ENCODE measurements around the gene ABHD1. TPM values are rescaled to one million over a fixed set of nuclear protein-coding genes. Genes with fewer than 3 reads are reported as not detected.
"Not testable (repeated sequence)": the region's sequence is repeated elsewhere in the genome, so short reads cannot be mapped to it uniquely, and the experiment has no call there.

ABHD1 gene
- total RNA-seq, 1 experiment from 2014 or later: 0.46 TPM

DNA sequence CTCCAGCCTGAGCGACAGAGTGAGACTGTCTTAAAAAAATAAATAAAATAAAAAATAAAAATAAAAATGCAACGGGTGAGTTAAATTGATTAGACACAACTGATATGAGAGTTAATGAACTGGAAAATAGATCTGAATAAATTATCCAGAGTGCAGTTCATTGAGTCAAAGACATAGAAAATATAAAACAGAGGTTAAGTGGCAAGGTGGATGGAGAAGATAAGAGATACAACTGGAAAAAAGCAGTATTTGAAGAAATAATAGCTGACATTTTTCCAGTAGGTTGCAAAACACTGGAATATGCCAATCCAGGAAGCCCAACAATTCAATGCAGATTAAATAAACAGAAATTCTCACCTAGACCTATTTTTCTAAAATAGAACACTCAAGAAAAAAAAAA is 15.4 kb upstream of the ABHD1 start:
- ChIA-PET POLR2A (interaction anchor here (0.6 to 0.7 kb wide), 3 partner anchors 30 to 201 kb away, joined by 3 read pairs; no protein-coding TSS in a partner anchor), CTCF (interaction anchor here (0.7 kb wide), 1 partner anchor 61 kb away, joined by 3 read pairs; no protein-coding TSS in a partner anchor)
- no peak for DNase-seq (ENCODE audit: low read depth, low spot score)
- Histone ChIP-seq H3K4me1 (ENCODE audit: control insufficient read depth, insufficient read depth, low read length) (no peaks in the 10 kb centered on the region), H3K4me3 (ENCODE audit: low read depth in 2 of 2, low read length in 2 of 2) (no peak overlapping the region), H3K27ac (ENCODE audit: low read length) (no peak overlapping the region), H3K36me3 (ENCODE audit: control insufficient read depth, insufficient read depth, low read length) (no peaks in the 10 kb centered on the region), H3K9me3 (ENCODE audit: control insufficient read depth, insufficient read depth, low read depth, low read length) (no peaks in the 10 kb centered on the region), H3K27me3 (ENCODE audit: control insufficient read depth, insufficient read depth, low read length) (no peaks in the 10 kb centered on the region)
- intact Hi-C loops (cut with micrococcal nuclease; ENCODE audit: unreplicated experiment) (no loop called here), in situ Hi-C loops (cut with HindIII; ENCODE audit: low pct_unique_long_range_greater_than_20kb, low sequenced_read_pairs) (no loop called here)
- ATAC-seq: no peak
- BruUV-seq (replicated peaks): no TSS peak
- no peak for TF ChIP-seq POLR2AphosphoS5 (IDR thresholded peaks at IDR 0.05; ENCODE audit: low read depth, low read length)

DNA sequence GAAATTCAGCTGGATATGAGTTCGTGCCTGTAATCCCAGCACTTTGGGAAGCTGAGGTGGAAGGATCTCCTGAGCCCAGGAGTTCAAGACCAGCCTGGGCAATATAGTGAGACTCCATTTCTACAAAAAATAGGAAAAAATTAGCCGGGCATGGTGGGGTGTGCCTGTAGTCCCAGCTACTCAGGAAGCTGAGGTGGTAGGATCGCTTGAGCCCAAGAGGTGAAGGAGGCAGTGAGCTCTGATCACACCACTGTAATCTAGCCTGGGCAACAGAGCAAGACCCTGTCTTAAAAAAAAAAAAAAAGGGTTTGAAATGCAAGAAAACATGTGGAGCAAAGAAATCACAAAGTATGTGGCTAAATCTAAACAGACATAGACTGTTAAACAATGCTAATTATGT is 14.5 kb upstream of the ABHD1 start:
- no peak for DNase-seq (ENCODE audit: low read depth, low spot score)
- BruUV-seq (replicated peaks): no TSS peak
- no peak overlapping the region for H3K4me3 ChIP-seq (ENCODE audit: low read depth in 2 of 2, low read length in 2 of 2)
- ChIA-PET CTCF (interaction anchor here (0.7 kb wide), 1 partner anchor 61 kb away, joined by 3 read pairs; no protein-coding TSS in a partner anchor), POLR2A (interaction anchor here (0.6 to 0.7 kb wide), 2 partner anchors 63 to 200 kb away, joined by 3 read pairs; no protein-coding TSS in a partner anchor)
- no peaks in the 10 kb centered on the region for H3K27me3 ChIP-seq (ENCODE audit: control insufficient read depth, insufficient read depth, low read length)
- no peak for ATAC-seq
- no peaks in the 10 kb centered on the region for H3K36me3 ChIP-seq (ENCODE audit: control insufficient read depth, insufficient read depth, low read length)
- H3K4me1 ChIP-seq (ENCODE audit: control insufficient read depth, insufficient read depth, low read length): no peaks in the 10 kb centered on the region
- H3K27ac ChIP-seq (ENCODE audit: low read length): no peak overlapping the region
- in situ Hi-C loops (cut with HindIII; ENCODE audit: low pct_unique_long_range_greater_than_20kb, low sequenced_read_pairs): no loop called here
- intact Hi-C loops (cut with micrococcal nuclease; ENCODE audit: unreplicated experiment): no loop called here
- TF ChIP-seq SIN3A (IDR thresholded peaks at IDR 0.05; ENCODE audit: borderline replicate concordance, insufficient read depth, low read depth, low read length): no peak
- no peak for TF ChIP-seq TCF7L2 (IDR thresholded peaks at IDR 0.05; ENCODE audit: low read depth, low read length)
- TF ChIP-seq, protein P1, sequence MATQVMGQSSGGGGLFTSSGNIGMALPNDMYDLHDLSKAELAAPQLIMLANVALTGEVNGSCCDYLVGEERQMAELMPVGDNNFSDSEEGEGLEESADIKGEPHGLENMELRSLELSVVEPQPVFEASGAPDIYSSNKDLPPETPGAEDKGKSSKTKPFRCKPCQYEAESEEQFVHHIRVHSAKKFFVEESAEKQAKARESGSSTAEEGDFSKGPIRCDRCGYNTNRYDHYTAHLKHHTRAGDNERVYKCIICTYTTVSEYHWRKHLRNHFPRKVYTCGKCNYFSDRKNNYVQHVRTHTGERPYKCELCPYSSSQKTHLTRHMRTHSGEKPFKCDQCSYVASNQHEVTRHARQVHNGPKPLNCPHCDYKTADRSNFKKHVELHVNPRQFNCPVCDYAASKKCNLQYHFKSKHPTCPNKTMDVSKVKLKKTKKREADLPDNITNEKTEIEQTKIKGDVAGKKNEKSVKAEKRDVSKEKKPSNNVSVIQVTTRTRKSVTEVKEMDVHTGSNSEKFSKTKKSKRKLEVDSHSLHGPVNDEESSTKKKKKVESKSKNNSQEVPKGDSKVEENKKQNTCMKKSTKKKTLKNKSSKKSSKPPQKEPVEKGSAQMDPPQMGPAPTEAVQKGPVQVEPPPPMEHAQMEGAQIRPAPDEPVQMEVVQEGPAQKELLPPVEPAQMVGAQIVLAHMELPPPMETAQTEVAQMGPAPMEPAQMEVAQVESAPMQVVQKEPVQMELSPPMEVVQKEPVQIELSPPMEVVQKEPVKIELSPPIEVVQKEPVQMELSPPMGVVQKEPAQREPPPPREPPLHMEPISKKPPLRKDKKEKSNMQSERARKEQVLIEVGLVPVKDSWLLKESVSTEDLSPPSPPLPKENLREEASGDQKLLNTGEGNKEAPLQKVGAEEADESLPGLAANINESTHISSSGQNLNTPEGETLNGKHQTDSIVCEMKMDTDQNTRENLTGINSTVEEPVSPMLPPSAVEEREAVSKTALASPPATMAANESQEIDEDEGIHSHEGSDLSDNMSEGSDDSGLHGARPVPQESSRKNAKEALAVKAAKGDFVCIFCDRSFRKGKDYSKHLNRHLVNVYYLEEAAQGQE (IDR thresholded peaks at IDR 0.05; ENCODE audit: insufficient read depth in 1 of 2, low read depth in 2 of 2, low read length in 1 of 2): no peak
- TF ChIP-seq, protein P2, sequence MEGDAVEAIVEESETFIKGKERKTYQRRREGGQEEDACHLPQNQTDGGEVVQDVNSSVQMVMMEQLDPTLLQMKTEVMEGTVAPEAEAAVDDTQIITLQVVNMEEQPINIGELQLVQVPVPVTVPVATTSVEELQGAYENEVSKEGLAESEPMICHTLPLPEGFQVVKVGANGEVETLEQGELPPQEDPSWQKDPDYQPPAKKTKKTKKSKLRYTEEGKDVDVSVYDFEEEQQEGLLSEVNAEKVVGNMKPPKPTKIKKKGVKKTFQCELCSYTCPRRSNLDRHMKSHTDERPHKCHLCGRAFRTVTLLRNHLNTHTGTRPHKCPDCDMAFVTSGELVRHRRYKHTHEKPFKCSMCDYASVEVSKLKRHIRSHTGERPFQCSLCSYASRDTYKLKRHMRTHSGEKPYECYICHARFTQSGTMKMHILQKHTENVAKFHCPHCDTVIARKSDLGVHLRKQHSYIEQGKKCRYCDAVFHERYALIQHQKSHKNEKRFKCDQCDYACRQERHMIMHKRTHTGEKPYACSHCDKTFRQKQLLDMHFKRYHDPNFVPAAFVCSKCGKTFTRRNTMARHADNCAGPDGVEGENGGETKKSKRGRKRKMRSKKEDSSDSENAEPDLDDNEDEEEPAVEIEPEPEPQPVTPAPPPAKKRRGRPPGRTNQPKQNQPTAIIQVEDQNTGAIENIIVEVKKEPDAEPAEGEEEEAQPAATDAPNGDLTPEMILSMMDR (IDR thresholded peaks at IDR 0.05): no peak
- H3K9me3 ChIP-seq (ENCODE audit: control insufficient read depth, insufficient read depth, low read depth, low read length): no peaks in the 10 kb centered on the region

DNA sequence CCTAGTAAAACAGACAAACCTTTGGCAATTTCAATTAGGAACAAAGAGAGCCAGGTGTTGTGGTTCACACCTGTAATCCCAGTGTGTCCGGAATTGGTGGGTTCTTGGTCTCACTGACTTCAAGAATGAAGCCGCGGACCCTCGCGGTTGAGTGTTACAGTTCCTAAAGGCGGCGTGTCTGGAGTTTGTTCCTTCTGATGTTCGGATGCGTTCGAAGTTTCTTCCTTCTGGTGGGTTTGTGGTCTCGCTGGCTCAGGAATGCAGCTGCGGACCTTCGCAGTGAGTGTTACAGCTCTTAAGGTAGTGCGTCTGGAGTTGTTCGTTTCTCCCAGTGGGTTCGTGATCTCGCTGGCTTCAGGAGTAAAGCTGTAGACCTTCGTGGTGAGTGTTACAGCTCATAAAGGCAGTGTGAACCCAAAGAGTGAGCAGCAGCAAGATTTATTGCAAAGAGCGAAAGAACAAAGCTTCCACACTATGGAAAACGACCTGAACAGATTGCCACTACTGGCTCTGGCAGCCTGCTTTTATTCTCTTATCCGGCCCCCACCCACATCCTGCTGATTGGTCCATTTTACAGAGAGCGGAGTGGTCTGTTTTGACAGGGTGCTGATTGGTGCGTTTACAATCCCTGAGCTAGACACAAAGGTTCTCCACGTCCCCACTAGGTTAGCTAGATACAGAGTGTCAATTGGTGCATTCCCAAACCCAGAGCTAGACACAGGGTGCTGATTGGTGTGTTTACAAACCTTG is 12.8 kb upstream of the ABHD1 start:
- BruUV-seq (replicated peaks); in situ Hi-C loops (cut with HindIII; ENCODE audit: low pct_unique_long_range_greater_than_20kb, low sequenced_read_pairs); H3K27me3 ChIP-seq (ENCODE audit: control insufficient read depth, insufficient read depth, low read length); H3K4me1 ChIP-seq (ENCODE audit: control insufficient read depth, insufficient read depth, low read length); H3K9me3 ChIP-seq (ENCODE audit: control insufficient read depth, insufficient read depth, low read depth, low read length); H3K36me3 ChIP-seq (ENCODE audit: control insufficient read depth, insufficient read depth, low read length); intact Hi-C loops (cut with micrococcal nuclease; ENCODE audit: unreplicated experiment); H3K4me3 ChIP-seq (ENCODE audit: low read depth in 2 of 2, low read length in 2 of 2); ATAC-seq; POLR2A ChIA-PET; H3K27ac ChIP-seq (ENCODE audit: low read length); CTCF ChIA-PET; DNase-seq (ENCODE audit: low read depth, low spot score): not testable (repeated sequence)

DNA sequence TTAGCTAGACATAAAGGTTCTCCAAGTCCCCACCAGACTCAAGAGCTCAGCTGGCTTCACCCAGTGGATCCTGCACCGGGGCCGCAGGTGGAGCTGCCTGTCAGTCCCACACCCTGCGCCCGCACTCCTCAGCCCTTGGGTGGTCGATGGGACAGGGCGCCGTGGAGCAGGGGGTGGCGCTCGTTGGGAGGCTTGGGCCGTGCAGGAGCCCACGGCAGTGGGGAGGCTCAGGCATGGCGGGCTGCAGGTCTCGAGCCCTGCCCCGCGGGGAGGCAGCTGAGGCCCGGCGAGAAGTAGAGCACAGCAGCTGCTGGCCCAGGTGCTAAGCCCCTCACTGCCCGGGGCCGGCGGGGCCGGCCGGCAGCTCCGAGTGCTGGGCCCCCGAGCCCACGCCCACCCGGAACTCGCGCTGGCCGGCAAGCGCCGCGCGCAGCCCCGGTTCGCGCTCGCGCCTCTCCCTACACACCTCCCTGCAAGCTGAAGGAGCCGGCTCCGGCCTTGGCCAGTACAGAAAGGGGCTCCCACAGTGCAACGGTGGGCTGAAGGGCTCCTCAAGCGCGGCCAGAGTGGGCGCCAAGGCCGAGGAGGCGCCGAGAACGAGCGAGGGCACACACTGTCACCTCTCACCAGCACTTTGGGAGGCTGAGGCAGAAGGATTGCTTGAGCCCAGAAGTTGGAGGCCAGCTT is 12.1 kb upstream of the ABHD1 start:
- POLR2A ChIA-PET; in situ Hi-C loops (cut with HindIII; ENCODE audit: low pct_unique_long_range_greater_than_20kb, low sequenced_read_pairs); H3K27me3 ChIP-seq (ENCODE audit: control insufficient read depth, insufficient read depth, low read length); H3K9me3 ChIP-seq (ENCODE audit: control insufficient read depth, insufficient read depth, low read depth, low read length); ATAC-seq; H3K4me1 ChIP-seq (ENCODE audit: control insufficient read depth, insufficient read depth, low read length); CTCF ChIA-PET; DNase-seq (ENCODE audit: low read depth, low spot score); intact Hi-C loops (cut with micrococcal nuclease; ENCODE audit: unreplicated experiment); H3K36me3 ChIP-seq (ENCODE audit: control insufficient read depth, insufficient read depth, low read length); H3K4me3 ChIP-seq (ENCODE audit: low read depth in 2 of 2, low read length in 2 of 2); BruUV-seq (replicated peaks); H3K27ac ChIP-seq (ENCODE audit: low read length): not testable (repeated sequence)
